Prostate gland (tissue), 2 donors: Measurements from ENCODE around the gene ARMC2.

Source experiments
- POLR2A ChIP-seq: fragments of 450-650 bp; IDR thresholded peaks from one replicate; pipeline ENCODE4 v1.6.1; 2016; ENCODE audit warnings: antibody characterized with exemption, mild to moderate bottlenecking
- POLR2AphosphoS5 ChIP-seq: sonication (generic); formaldehyde crosslinking; IDR thresholded peaks from one replicate; pipeline ENCODE4 v1.6.1; 2017; ENCODE audit warnings: antibody characterized with exemption
- TF ChIP-seq, protein P1 (sequence below), 4 experiments: fragments of 200-600 bp in 2 of 4; fragments of 450-650 bp in 2 of 4; sonication (generic) in 2 of 4; IDR thresholded peaks; 1 replicate in 3 of 4; 2 replicates in 1 of 4; pipeline ENCODE4 v1.5.1; 2016 to 2019; ENCODE audit warnings: antibody characterized with exemption in 4 of 4, mild to moderate bottlenecking in 2 of 4, moderate library complexity in 2 of 4

DNA sequence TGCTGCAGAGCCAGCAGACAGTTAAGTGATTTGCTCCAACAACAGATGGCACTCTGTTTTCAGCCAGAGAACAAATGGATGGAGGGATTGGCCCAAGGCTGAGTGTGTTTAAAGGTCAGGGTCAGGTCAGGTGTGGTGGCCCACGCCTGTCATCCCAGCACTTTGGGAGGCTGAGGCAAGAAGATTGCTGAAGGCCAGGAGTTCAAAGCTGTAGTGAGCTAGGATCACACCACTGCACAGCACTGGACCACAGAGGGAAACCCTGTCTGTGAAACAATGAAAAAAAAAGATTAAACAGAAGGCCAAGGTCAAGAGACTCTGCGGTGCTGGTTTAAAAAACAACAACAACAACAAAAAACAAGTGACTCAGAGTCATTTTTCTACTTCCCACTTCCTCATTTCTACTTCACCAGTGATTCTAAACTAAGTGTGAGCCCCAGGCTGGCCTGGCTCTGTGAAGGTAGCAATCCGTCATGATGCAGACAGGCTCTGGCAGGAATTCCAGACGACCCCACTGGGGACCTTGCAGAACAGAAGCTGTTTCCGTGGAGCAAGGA lies 42.5 kb upstream of the ARMC2 start:
- TF ChIP-seq, protein P1, sequence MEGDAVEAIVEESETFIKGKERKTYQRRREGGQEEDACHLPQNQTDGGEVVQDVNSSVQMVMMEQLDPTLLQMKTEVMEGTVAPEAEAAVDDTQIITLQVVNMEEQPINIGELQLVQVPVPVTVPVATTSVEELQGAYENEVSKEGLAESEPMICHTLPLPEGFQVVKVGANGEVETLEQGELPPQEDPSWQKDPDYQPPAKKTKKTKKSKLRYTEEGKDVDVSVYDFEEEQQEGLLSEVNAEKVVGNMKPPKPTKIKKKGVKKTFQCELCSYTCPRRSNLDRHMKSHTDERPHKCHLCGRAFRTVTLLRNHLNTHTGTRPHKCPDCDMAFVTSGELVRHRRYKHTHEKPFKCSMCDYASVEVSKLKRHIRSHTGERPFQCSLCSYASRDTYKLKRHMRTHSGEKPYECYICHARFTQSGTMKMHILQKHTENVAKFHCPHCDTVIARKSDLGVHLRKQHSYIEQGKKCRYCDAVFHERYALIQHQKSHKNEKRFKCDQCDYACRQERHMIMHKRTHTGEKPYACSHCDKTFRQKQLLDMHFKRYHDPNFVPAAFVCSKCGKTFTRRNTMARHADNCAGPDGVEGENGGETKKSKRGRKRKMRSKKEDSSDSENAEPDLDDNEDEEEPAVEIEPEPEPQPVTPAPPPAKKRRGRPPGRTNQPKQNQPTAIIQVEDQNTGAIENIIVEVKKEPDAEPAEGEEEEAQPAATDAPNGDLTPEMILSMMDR (IDR thresholded peaks at IDR 0.05): no peak
- no peak for TF ChIP-seq POLR2AphosphoS5
- no peak for TF ChIP-seq POLR2A
